GM19467 (cell line): ENCODE measurements around the gene SASS6.

Experiments
- ATAC-seq: cut with Tn5 transposase; IDR thresholded peaks from one replicate; pipeline ENCODE4 v1.9.1; 2021; ENCODE audit warnings: mild to moderate bottlenecking, moderate library complexity; ENCODE audit not compliant: unreplicated experiment

The SASS6 gene

DNA sequence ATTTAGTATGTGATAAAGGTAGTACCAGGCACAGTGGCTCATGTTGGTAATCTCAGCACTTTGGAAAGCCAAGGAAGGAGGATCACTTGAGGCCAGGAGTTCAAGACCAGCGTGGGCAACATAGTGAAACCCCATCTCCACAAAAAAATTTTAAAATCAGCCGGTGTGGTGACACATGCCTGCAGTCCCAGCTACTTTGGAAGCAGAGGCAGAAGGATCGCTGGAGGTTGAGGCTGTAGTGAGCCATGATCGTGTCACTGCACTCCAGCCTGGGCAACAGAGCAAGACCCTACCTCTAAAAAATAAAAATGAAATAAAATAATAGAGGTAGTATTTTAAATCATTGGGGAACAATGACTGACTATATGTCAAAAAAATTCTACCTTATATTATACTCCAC lies 17.2 kb downstream of the SASS6 start:
- ATAC-seq: no peak

DNA sequence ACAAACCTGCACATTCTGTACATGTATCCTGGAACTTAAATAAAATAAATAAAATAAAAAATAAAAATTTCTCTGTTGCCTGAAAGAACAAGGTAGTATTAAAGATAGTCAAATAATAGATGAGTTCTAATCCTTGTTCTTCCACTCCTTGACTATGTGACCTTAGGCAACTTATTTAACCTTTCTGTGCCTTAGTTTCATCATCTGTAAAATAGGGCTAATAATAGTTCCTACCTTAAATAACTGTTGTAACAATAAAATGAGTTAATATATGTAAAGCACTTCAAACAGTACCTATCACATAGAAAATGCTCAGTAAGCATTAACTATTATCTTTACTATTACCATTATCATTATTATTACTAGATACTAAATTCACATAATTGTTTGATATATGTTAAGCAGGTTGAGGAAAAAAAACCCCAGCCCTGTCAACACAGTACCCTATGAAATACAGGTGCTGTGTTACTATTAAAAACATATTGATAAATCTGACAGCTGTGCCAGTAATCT lies 23.1 kb downstream of the SASS6 start:
- no peak for ATAC-seq

DNA sequence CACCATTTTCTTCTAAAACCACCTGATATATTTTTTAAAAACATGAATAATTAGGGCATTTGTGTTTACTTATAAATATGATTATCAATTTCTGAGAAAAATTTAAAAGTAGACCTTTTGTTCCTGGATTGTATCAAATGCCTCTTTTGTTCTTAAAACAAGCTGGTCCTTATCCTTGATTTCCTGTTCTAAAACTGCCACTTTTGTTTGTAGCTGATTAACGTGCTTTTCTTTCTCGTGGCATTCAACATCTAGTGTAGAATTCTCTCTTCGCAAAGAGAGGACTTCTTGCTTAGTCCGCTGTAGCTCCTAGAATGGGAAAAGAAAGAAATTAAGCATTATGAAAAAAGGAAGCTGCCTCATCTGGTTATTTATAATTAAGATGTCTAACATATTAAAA lies 25.0 kb downstream of the SASS6 start:
- ATAC-seq: no peak

DNA sequence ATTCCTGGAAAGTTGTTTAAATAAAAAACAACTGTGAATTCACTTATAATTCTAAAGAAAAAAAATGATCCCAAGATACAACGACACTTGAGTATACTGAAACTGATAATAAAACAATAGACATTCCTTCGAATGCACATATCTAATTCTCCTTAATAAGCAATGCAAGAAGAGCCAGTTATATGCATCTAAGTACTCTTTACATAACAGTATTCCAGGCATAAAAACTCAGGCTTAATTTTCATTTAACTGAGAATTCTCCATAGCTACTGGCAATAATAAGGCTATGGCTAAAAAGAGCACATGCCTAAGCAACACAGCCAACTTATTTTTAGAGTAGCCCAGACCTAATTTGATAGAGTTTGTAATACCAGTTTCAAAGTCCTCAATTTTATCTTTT lies 31.2 kb downstream of the SASS6 start:
- no peak for ATAC-seq

GRCh38 chr1:100100202-100100601 lies 32.5 kb downstream of the SASS6 start:
- no peak for ATAC-seq

GRCh38 chr1:100090471-100090870 lies 42.3 kb downstream of the SASS6 start:
- ATAC-seq: no peak

- ATAC-seq: no peak
Measured at GRCh38 chr1:100089082-100089481, 43.6 kb downstream of the SASS6 start.

DNA sequence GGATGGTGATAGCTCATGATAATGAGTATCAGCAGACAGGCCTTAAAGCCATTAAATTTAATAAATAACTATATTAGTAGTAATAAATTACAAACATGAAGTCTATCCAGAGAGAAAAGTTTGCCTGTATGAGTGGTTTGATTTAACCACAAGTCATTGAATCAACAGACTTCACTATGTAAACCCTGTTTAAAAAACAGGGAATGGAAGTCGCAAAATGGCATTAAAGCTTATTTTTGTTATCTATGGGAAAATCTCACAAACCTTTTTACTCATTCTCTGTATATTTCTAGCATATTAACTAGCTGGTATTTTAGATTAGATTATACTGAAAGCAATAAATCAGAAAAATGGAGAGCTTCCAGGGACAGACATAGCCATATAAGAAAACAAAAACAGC lies 45.3 kb downstream of the SASS6 start:
- no peak for ATAC-seq

- ATAC-seq: no peak
Measured at GRCh38 chr1:100080331-100080730, 52.4 kb downstream of the SASS6 start.

- ATAC-seq: peak; percentile 64
Measured at GRCh38 chr1:100077531-100077930, 55.2 kb downstream of the SASS6 start.

DNA sequence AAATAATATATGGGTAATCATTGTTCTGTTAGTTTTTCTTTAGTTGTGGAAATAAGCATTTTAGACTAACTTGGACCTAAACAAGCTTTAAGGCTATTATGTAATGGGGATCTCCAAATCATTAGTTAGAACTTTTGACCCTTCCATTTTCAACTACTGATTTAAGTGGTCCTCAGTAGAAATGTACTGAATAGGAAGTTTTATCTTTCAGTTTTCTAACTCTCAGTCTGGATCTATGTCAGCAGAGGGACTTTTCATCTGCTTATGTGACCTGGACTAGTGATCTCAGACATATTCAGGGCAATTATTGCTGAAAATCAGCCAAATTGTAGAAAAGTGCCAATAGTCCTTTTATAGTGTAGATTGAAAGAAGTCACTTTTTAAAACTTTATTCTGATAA lies 56.0 kb downstream of the SASS6 start:
- ATAC-seq: peak; percentile 58

GRCh38 chr1:100076319-100076718 lies 56.4 kb downstream of the SASS6 start:
- no peak for ATAC-seq

DNA sequence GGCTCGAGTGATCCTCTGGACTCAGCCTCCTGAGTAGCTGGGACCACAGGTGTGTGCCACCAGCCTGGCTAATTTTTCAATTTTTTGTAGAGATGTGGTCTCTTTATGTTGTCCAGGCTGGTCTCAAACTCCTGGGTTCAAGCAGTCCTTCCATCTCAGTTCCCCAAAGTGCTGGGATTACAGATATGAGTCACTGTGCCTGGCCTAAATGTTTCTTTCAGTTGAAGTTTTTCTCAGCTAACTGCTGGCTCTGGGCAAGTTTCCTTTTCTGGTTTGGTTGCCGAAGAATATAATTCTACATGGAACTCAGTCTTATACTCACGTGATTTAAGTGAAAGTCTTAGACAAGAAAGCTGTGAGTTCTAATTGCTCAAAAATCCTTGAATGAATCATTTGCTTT lies 57.0 kb downstream of the SASS6 start:
- peak; percentile 43 for ATAC-seq

- ATAC-seq: no peak
Measured at GRCh38 chr1:100074604-100075395, 57.9 kb downstream of the SASS6 start.

GRCh38 chr1:100073531-100073930 lies 59.2 kb downstream of the SASS6 start:
- no peak for ATAC-seq

GRCh38 chr1:100070201-100070939 lies 62.4 kb downstream of the SASS6 start:
- no peak for ATAC-seq

- ATAC-seq: no peak
Measured at GRCh38 chr1:100065969-100066227, 66.8 kb downstream of the SASS6 start.

- ATAC-seq: no peak
Measured at GRCh38 chr1:100065183-100065968, 67.4 kb downstream of the SASS6 start.

DNA sequence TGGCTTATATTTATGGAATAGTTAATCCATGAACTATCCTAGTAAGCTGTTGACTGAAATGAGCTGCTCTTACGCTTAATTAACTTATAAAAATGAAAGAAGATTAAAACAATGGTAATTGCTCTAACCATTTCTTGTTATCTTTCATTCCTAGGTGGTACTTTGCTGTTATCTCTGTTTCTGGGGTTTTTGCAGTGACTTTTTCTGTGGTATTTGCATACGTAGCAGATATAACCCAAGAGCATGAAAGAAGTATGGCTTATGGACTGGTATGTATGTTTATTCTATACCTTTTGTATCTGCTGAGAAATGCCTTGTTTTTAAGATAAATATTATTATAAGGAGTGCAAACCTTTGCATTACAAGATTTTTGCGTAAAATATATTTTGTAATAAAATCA lies 71.0 kb downstream of the SASS6 start:
- no peak for ATAC-seq

- no peak for ATAC-seq
Measured at GRCh38 chr1:100053727-100054126, 79.0 kb downstream of the SASS6 start.

- ATAC-seq: no peak
Measured at GRCh38 chr1:100053119-100053518, 79.6 kb downstream of the SASS6 start.

DNA sequence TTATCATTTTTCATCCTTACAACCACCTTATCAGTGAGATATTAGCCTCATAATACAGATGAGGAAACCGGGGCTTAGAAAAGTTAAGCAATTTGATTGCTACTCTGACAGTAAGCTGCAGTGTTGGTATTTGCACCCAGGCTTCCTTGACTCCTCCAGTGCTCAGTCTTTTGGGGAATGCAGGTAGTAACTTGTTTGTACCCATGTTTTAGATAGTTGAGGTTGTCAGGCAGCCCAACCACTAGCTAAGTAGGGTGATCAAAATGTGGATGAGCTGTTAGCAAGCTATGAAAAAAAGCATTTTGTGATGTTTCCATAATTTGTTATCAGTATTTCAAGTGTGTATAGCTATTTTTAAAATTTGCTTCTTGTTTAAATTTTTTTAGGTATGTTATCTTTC lies 80.8 kb downstream of the SASS6 start:
- no peak for ATAC-seq
